ENCODE measurements around the gene UTP4.

Gene UTP4

DNA sequence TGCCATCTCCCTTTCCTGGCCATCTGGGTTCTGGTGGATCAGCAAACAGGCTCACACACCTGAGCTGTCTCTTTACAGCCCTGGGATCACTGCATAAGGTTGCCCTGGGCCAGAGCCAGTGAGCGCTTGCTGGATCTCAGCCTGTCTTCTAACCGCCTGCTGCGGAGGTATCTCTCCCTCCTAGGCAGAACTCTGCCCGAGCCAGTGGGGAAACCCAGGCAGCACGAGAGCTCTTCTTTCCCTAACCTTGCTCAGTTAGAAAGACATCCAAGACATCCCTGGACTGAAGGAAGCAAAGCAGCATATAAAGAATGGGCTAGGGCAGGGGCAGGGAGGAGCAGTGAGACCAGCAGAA, 20.6 kb upstream of the UTP4 start:
- H3K36me3 ChIP-seq (ENCODE audit: control insufficient read depth in 1 of 2, insufficient read depth in 2 of 2, low read length in 2 of 2) = peaks cover 25 to 44% of the 10 kb centered on the region in 2 donors
- H3K27me3 ChIP-seq (ENCODE audit: low read depth, low read length) = no peaks in the 10 kb centered on the region
- no peak overlapping the region for H3K27ac ChIP-seq (ENCODE audit: low read length)
- no peak overlapping the region for H3K4me3 ChIP-seq (ENCODE audit: low read depth in 1 of 2, low read length in 2 of 2)
- H3K4me1 ChIP-seq (ENCODE audit: control insufficient read depth in 1 of 2, insufficient read depth in 2 of 2, low read length in 2 of 2) = peaks cover 0 to 21% of the 10 kb centered on the region in 2 donors
- no peaks in the 10 kb centered on the region for H3K9me3 ChIP-seq (ENCODE audit: control insufficient read depth in 1 of 2, low read length in 2 of 2)

DNA sequence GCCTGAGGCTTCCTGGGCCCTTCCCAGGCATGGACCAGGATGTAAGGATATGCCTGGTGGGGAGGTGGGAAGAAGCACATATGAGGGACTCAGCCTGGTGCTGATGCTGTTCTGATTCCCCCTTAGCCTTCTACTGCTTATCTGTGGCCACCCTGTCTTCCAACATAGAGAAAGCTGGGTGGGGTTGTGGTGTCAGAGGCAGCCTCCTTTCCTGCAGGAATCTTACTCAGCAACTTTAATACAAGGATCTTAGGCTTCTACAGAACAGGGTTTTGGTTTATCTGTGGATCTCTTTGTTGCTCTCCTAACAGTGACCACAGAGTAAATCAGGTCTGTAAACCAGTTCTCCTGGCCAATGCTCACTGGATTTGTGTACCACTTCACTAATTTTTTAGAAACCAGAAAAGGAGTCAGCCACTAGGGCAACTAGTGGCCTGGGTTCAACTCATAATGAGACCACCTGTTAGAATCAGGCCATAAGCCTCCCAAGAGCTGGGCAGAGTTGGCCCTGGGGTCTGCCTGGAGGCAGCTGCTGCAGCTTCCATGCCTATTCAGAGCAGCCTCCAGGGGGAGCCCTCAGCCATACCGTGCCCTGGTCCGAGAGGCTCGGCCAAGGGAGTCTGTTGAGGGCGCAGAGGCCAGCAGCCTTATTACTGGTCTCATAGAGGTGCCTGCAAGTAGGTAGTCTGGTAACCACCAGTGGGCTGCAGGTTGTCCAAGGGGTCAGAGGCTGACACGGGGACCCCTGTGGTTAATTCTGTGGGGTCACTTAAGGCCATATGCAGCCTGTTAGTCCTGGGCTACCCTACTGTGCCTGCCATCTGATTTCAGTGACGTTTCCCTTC, 19.9 kb upstream of the UTP4 start:
- Histone ChIP-seq H3K36me3 (ENCODE audit: control insufficient read depth in 1 of 2, insufficient read depth in 2 of 2, low read length in 2 of 2) (peaks cover 25 to 47% of the 10 kb centered on the region in 2 donors), H3K9me3 (ENCODE audit: control insufficient read depth in 1 of 2, low read length in 2 of 2) (no peaks in the 10 kb centered on the region), H3K27ac (ENCODE audit: low read length) (no peak overlapping the region), H3K4me1 (ENCODE audit: control insufficient read depth in 1 of 2, insufficient read depth in 2 of 2, low read length in 2 of 2) (peaks cover 0 to 21% of the 10 kb centered on the region in 2 donors), H3K27me3 (ENCODE audit: low read depth, low read length) (no peaks in the 10 kb centered on the region), H3K4me3 (ENCODE audit: low read depth in 1 of 2, low read length in 2 of 2) (no peak overlapping the region)

DNA sequence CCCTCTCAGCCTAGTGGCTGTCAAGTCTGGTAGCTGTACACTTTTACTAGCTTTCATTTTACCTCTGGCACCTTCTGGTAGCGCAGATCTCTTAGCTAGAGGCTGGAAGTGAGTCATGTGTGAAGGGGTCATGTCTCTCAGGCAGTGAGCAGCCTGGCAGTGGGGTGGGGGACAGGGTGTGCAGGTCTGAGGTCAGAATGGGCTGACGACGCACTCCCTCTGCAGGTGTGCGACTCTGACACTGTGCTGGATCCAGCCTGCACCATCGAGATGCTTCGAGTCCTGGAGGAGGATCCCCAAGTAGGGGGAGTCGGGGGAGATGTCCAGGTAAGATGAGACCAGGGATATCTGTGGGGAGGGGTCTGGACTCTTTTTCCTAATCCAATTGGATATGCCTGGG, 19.2 kb upstream of the UTP4 start:
- Histone ChIP-seq H3K4me1 (ENCODE audit: control insufficient read depth in 1 of 2, insufficient read depth in 2 of 2, low read length in 2 of 2) (peaks cover 0 to 14% of the 10 kb centered on the region in 2 donors), H3K36me3 (ENCODE audit: control insufficient read depth in 1 of 2, insufficient read depth in 2 of 2, low read length in 2 of 2) (peaks cover 32 to 54% of the 10 kb centered on the region in 2 donors), H3K27me3 (ENCODE audit: low read depth, low read length) (no peaks in the 10 kb centered on the region), H3K4me3 (ENCODE audit: low read depth in 1 of 2, low read length in 2 of 2) (no peak overlapping the region), H3K27ac (ENCODE audit: low read length) (no peak overlapping the region), H3K9me3 (ENCODE audit: control insufficient read depth in 1 of 2, low read length in 2 of 2) (no peaks in the 10 kb centered on the region)

DNA sequence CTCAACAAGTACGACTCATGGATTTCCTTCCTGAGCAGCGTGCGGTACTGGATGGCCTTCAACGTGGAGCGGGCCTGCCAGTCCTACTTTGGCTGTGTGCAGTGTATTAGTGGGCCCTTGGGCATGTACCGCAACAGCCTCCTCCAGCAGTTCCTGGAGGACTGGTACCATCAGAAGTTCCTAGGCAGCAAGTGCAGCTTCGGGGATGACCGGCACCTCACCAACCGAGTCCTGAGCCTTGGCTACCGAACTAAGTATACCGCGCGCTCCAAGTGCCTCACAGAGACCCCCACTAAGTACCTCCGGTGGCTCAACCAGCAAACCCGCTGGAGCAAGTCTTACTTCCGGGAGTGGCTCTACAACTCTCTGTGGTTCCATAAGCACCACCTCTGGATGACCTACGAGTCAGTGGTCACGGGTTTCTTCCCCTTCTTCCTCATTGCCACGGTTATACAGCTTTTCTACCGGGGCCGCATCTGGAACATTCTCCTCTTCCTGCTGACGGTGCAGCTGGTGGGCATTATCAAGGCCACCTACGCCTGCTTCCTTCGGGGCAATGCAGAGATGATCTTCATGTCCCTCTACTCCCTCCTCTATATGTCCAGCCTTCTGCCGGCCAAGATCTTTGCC, 18.0 kb upstream of the UTP4 start:
- Histone ChIP-seq H3K4me1 (ENCODE audit: control insufficient read depth in 1 of 2, insufficient read depth in 2 of 2, low read length in 2 of 2) (peaks cover 0 to 13% of the 10 kb centered on the region in 2 donors), H3K9me3 (ENCODE audit: control insufficient read depth in 1 of 2, low read length in 2 of 2) (no peaks in the 10 kb centered on the region), H3K4me3 (ENCODE audit: low read depth in 1 of 2, low read length in 2 of 2) (no peak overlapping the region), H3K36me3 (ENCODE audit: control insufficient read depth in 1 of 2, insufficient read depth in 2 of 2, low read length in 2 of 2) (peaks cover 33 to 64% of the 10 kb centered on the region in 2 donors), H3K27me3 (ENCODE audit: low read depth, low read length) (no peaks in the 10 kb centered on the region), H3K27ac (ENCODE audit: low read length) (no peak overlapping the region)

GRCh38 chr16:69114976-69115355, 17.5 kb upstream of the UTP4 start:
- Histone ChIP-seq H3K9me3 (ENCODE audit: control insufficient read depth in 1 of 2, low read length in 2 of 2) (no peaks in the 10 kb centered on the region), H3K27me3 (ENCODE audit: low read depth, low read length) (no peaks in the 10 kb centered on the region), H3K36me3 (ENCODE audit: control insufficient read depth in 1 of 2, insufficient read depth in 2 of 2, low read length in 2 of 2) (peaks cover 36 to 64% of the 10 kb centered on the region in 2 donors), H3K4me1 (ENCODE audit: control insufficient read depth in 1 of 2, insufficient read depth in 2 of 2, low read length in 2 of 2) (peaks cover 0 to 13% of the 10 kb centered on the region in 2 donors), H3K27ac (ENCODE audit: low read length) (no peak overlapping the region), H3K4me3 (ENCODE audit: low read depth in 1 of 2, low read length in 2 of 2) (no peak overlapping the region)

GRCh38 chr16:69115361-69115760, 17.1 kb upstream of the UTP4 start:
- Histone ChIP-seq H3K27ac (ENCODE audit: low read length) (no peak overlapping the region), H3K4me3 (ENCODE audit: low read depth in 1 of 2, low read length in 2 of 2) (no peak overlapping the region), H3K9me3 (ENCODE audit: control insufficient read depth in 1 of 2, low read length in 2 of 2) (no peaks in the 10 kb centered on the region), H3K27me3 (ENCODE audit: low read depth, low read length) (no peaks in the 10 kb centered on the region), H3K4me1 (ENCODE audit: control insufficient read depth in 1 of 2, insufficient read depth in 2 of 2, low read length in 2 of 2) (peaks cover 0 to 13% of the 10 kb centered on the region in 2 donors), H3K36me3 (ENCODE audit: control insufficient read depth in 1 of 2, insufficient read depth in 2 of 2, low read length in 2 of 2) (peaks cover 40 to 67% of the 10 kb centered on the region in 2 donors)

DNA sequence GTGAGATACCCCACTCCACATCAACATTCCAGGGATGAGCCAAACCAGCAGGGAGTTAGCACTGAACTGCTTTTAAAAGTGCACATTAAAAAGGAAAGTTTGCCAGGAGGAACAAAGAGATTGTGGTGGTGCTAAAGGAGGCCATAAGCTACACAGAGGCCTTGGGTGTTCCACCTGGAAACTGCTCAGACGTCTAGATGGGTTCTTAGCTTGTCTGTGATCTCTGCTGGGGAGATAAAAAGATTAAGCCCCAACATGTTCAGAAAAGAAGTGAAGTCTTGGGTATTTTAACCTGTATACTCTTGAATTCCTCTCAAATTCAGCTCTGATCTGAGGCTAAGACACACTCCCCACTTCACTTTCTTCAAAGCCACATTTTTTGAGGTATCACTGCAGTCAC, 16.6 kb upstream of the UTP4 start:
- Histone ChIP-seq H3K27ac (ENCODE audit: low read length) (no peak overlapping the region), H3K36me3 (ENCODE audit: control insufficient read depth in 1 of 2, insufficient read depth in 2 of 2, low read length in 2 of 2) (peaks cover 43 to 67% of the 10 kb centered on the region in 2 donors), H3K9me3 (ENCODE audit: control insufficient read depth in 1 of 2, low read length in 2 of 2) (no peaks in the 10 kb centered on the region), H3K4me1 (ENCODE audit: control insufficient read depth in 1 of 2, insufficient read depth in 2 of 2, low read length in 2 of 2) (peaks cover 0 to 13% of the 10 kb centered on the region in 2 donors), H3K4me3 (ENCODE audit: low read depth in 1 of 2, low read length in 2 of 2) (no peak overlapping the region), H3K27me3 (ENCODE audit: low read depth, low read length) (no peaks in the 10 kb centered on the region)

DNA sequence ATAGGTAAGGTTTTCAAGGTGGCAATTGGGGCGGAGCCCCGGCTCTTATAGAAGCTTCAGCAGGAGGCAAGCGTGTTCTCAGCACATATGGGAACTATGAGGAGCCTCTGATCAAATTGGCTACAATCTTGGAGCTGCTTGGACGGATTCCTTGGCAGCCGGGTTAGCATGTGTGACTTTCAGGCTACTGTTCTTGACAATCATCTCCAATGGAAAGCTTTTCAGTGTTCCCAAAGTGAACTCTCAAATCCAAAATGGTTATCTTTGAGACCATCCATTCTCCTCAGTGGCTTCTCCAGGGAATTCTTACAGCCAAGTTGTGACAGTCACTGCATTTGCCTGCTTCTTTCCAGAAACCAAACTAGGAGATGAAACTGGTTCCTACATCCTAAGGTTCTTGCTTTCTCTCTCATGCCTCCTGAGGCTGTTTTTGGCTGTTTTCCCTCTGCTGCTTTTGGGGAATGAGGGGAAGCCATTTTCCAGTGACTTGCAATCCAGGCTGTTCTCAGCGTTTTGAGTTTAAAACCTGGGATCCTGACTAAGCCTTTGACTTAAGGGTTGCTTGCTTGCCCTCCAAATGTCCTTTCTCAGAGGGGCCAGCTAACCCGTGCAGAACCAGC, 16.1 kb upstream of the UTP4 start:
- Histone ChIP-seq H3K4me3 (ENCODE audit: low read depth in 1 of 2, low read length in 2 of 2) (no peak overlapping the region), H3K27ac (ENCODE audit: low read length) (no peak overlapping the region), H3K27me3 (ENCODE audit: low read depth, low read length) (no peaks in the 10 kb centered on the region), H3K4me1 (ENCODE audit: control insufficient read depth in 1 of 2, insufficient read depth in 2 of 2, low read length in 2 of 2) (peaks cover 0 to 13% of the 10 kb centered on the region in 2 donors), H3K9me3 (ENCODE audit: control insufficient read depth in 1 of 2, low read length in 2 of 2) (no peaks in the 10 kb centered on the region), H3K36me3 (ENCODE audit: control insufficient read depth in 1 of 2, insufficient read depth in 2 of 2, low read length in 2 of 2) (peaks cover 47 to 72% of the 10 kb centered on the region in 2 donors)

DNA sequence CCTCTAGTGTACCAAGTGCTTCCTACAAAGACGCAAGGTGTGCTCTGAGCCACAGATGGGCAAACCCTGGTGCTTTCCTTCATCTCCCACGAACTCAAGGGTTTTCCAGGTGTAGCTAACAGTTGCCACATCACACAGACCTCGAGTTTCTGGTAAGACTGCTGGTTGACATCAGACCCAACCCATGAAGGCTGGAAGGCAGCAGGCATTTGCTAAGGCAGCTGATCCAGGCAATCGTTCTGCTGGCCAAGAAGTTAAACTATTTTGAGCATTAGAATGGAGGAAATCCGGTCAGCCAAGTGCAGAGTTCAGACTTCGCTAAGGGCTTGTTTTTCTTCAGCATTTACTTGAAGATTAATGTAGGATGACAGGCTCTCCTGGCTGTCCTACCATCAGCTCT, 15.5 kb upstream of the UTP4 start:
- H3K36me3 ChIP-seq (ENCODE audit: control insufficient read depth in 1 of 2, insufficient read depth in 2 of 2, low read length in 2 of 2) = peaks cover 47 to 72% of the 10 kb centered on the region in 2 donors
- H3K4me3 ChIP-seq (ENCODE audit: low read depth in 1 of 2, low read length in 2 of 2) = no peak overlapping the region
- no peaks in the 10 kb centered on the region for H3K27me3 ChIP-seq (ENCODE audit: low read depth, low read length)
- no peaks in the 10 kb centered on the region for H3K9me3 ChIP-seq (ENCODE audit: control insufficient read depth in 1 of 2, low read length in 2 of 2)
- H3K4me1 ChIP-seq (ENCODE audit: control insufficient read depth in 1 of 2, insufficient read depth in 2 of 2, low read length in 2 of 2) = peaks cover 0 to 13% of the 10 kb centered on the region in 2 donors
- H3K27ac ChIP-seq (ENCODE audit: low read length) = no peak overlapping the region

DNA sequence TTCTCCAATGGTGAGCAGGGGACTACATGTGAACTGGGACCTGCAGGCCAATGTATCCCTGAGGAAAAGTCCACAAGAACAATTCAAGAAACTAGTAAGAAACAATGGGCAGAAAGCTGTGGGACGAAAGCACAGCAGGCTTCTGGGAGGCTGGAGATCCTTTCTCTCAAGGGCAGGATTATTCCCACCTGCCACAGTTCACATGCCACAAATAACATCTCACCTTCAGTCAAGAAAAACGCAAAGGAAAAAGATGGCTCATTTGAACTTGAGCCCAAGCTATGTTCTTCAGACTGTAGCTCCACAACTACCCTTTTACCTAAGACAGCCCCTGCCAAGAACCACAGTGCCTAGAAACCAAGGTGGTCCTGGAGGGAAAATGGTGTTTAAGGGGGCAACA, 14.0 kb upstream of the UTP4 start:
- Histone ChIP-seq H3K27me3 (ENCODE audit: low read depth, low read length) (no peaks in the 10 kb centered on the region), H3K4me1 (ENCODE audit: control insufficient read depth in 1 of 2, insufficient read depth in 2 of 2, low read length in 2 of 2) (peaks cover 0 to 13% of the 10 kb centered on the region in 2 donors), H3K27ac (ENCODE audit: low read length) (no peak overlapping the region), H3K4me3 (ENCODE audit: low read depth in 1 of 2, low read length in 2 of 2) (no peak overlapping the region), H3K9me3 (ENCODE audit: control insufficient read depth in 1 of 2, low read length in 2 of 2) (no peaks in the 10 kb centered on the region), H3K36me3 (ENCODE audit: control insufficient read depth in 1 of 2, insufficient read depth in 2 of 2, low read length in 2 of 2) (peaks cover 45 to 67% of the 10 kb centered on the region in 2 donors)

DNA sequence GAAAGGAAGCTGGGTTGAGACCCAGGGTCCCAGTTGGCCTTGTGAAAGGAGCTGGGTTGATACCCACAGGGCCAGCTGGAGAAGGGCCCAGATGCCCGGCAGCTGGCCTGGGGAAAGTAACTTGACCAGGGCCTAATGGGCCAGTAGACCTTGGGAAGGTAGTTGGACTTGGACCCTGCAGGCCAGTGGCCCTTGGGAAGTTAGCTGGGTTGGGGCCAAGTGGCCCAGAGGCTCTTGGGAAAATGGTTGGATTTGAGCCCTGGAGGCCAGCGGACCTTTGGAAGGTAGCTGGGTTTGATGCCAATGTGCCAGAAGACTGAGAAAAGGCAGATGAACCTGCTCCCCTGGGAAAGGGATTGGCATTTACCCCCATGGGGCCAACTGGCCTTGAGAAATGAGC, 13.5 kb upstream of the UTP4 start:
- Histone ChIP-seq H3K4me3 (ENCODE audit: low read depth in 1 of 2, low read length in 2 of 2) (no peak overlapping the region), H3K4me1 (ENCODE audit: control insufficient read depth in 1 of 2, insufficient read depth in 2 of 2, low read length in 2 of 2) (peaks cover 0 to 13% of the 10 kb centered on the region in 2 donors), H3K27ac (ENCODE audit: low read length) (no peak overlapping the region), H3K9me3 (ENCODE audit: control insufficient read depth in 1 of 2, low read length in 2 of 2) (no peaks in the 10 kb centered on the region), H3K36me3 (ENCODE audit: control insufficient read depth in 1 of 2, insufficient read depth in 2 of 2, low read length in 2 of 2) (peaks cover 42 to 62% of the 10 kb centered on the region in 2 donors), H3K27me3 (ENCODE audit: low read depth, low read length) (no peaks in the 10 kb centered on the region)

Measured in muscle layer of duodenum (tissue), 2 donors.